Ishikawa (cell line): ENCODE results near the gene PLXNB2.

Experiments used
- CEBPB ChIP-seq: IDR thresholded peaks from 2 replicates; pipeline ENCODE4 v1.6.1; 2012
- RAD21 ChIP-seq: IDR thresholded peaks from 2 replicates; pipeline ENCODE4 v1.6.1; 2012; ENCODE audit warnings: low read depth

GRCh38 chr22:50270666-50271394 lies 36.6 kb downstream of the PLXNB2 start:
- TF ChIP-seq CEBPB (no peak), RAD21 (peak; percentile 22; the same call in 1 of the 2 replicates)
